Glutamatergic neuron (in vitro differentiated cells): Measurements from ENCODE around the gene LBH. TPM values are rescaled to one million over a fixed set of nuclear protein-coding genes. Genes with fewer than 3 reads are reported as not detected.

ENCODE experiments used
- DNase-seq: peaks from one replicate; pipeline ENCODE4 v3.0.0; 2022
- H3K27ac Mint-ChIP-seq: one replicate; pipeline ENCODE4 v1.8.0; 2020; ENCODE audit warnings: mild to moderate bottlenecking, mixed read lengths, inconsistent platforms; ENCODE audit not compliant: unreplicated experiment
- H3K27me3 Mint-ChIP-seq: one replicate; pipeline ENCODE4 v1.8.0; 2020; ENCODE audit warnings: mild to moderate bottlenecking, moderate library complexity, mixed read lengths, inconsistent platforms; ENCODE audit not compliant: unreplicated experiment
- H3K36me3 Mint-ChIP-seq: one replicate; pipeline ENCODE4 v1.8.0; 2020; ENCODE audit warnings: mild to moderate bottlenecking, mixed read lengths, inconsistent platforms; ENCODE audit not compliant: unreplicated experiment
- H3K4me1 Mint-ChIP-seq: one replicate; pipeline ENCODE4 v1.8.0; 2020; ENCODE audit warnings: mild to moderate bottlenecking, low read depth, mixed read lengths, inconsistent platforms; ENCODE audit not compliant: unreplicated experiment
- H3K4me3 Mint-ChIP-seq: one replicate; pipeline ENCODE4 v1.8.0; 2020; ENCODE audit warnings: mild to moderate bottlenecking, mixed read lengths, inconsistent platforms; ENCODE audit not compliant: unreplicated experiment
- H3K9me3 Mint-ChIP-seq: one replicate; pipeline ENCODE4 v1.8.0; 2020; ENCODE audit warnings: mild to moderate bottlenecking, moderate library complexity, mixed read lengths, inconsistent platforms; ENCODE audit not compliant: unreplicated experiment
- total RNA-seq: library from RNA; stranded (reverse); fragmentation: NEBNext Ultra II Directional; extraction: Animal tissue kit (Norgen Biotek cat#: 25700); gene quantifications from one replicate; pipeline ENCODE4 v1.2.1, GENCODE V29; 2021; ENCODE audit not compliant: unreplicated experiment
- TF ChIP-seq, protein P1 (sequence below): fragments of 200-600 bp; sonication (generic); IDR thresholded peaks from one replicate; pipeline ENCODE4 v1.5.0; 2021; ENCODE audit not compliant: partially characterized antibody, unreplicated experiment

The LBH gene
- total RNA-seq, 1 donor from 2014 or later: 112 TPM

DNA sequence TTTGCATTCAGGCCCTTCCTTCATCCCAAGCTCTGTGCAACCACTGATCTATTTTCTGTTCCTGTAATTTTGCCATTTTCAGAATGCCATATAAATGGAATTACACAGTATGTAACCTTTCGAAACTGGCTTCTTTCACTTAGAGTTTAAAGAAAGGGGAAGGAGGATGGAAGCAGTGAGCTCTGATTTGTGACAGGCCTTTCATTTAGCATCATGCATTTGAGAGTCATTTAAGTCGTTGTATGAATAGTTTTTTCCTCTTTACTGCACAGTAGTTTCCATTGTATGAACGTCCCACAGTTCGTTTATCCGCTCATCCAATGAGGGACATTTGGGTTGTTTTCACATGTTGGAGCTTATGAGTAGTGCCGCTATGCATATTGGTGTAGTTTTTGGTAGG lies 67.0 kb downstream of the LBH start:
- Mint-ChIP-seq H3K4me3 (no peak overlapping the region), H3K9me3 (peaks cover 5% of the 10 kb centered on the region), H3K4me1 (peaks cover 2% of the 10 kb centered on the region), H3K27me3 (peaks cover 2% of the 10 kb centered on the region), H3K36me3 (no peaks in the 10 kb centered on the region), H3K27ac (no peak overlapping the region)
- DNase-seq: no peak
- TF ChIP-seq, protein P1, sequence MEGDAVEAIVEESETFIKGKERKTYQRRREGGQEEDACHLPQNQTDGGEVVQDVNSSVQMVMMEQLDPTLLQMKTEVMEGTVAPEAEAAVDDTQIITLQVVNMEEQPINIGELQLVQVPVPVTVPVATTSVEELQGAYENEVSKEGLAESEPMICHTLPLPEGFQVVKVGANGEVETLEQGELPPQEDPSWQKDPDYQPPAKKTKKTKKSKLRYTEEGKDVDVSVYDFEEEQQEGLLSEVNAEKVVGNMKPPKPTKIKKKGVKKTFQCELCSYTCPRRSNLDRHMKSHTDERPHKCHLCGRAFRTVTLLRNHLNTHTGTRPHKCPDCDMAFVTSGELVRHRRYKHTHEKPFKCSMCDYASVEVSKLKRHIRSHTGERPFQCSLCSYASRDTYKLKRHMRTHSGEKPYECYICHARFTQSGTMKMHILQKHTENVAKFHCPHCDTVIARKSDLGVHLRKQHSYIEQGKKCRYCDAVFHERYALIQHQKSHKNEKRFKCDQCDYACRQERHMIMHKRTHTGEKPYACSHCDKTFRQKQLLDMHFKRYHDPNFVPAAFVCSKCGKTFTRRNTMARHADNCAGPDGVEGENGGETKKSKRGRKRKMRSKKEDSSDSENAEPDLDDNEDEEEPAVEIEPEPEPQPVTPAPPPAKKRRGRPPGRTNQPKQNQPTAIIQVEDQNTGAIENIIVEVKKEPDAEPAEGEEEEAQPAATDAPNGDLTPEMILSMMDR: no peak

DNA sequence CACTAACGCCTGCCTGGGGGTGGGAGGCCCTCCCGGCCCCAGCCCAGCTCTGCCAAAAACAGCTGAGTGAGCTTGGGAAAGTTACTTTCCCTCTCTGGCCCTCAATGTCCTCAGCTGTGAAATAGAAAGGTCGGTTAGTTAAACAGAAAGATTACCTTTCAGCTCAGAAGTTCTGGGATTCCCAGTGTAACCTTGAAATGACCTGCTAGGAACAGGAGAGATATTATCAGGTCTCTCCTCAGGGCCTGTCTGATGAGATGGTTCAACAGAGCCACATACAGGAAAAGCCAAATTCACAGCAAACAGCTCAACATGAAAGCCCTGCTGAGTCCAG lies 68.8 kb downstream of the LBH start:
- Mint-ChIP-seq H3K9me3 (peaks cover 5% of the 10 kb centered on the region), H3K27me3 (peaks cover 4% of the 10 kb centered on the region), H3K27ac (no peak overlapping the region), H3K4me1 (peaks cover 2% of the 10 kb centered on the region), H3K4me3 (no peak overlapping the region), H3K36me3 (no peaks in the 10 kb centered on the region)
- TF ChIP-seq, protein P1: no peak
- no peak for DNase-seq

DNA sequence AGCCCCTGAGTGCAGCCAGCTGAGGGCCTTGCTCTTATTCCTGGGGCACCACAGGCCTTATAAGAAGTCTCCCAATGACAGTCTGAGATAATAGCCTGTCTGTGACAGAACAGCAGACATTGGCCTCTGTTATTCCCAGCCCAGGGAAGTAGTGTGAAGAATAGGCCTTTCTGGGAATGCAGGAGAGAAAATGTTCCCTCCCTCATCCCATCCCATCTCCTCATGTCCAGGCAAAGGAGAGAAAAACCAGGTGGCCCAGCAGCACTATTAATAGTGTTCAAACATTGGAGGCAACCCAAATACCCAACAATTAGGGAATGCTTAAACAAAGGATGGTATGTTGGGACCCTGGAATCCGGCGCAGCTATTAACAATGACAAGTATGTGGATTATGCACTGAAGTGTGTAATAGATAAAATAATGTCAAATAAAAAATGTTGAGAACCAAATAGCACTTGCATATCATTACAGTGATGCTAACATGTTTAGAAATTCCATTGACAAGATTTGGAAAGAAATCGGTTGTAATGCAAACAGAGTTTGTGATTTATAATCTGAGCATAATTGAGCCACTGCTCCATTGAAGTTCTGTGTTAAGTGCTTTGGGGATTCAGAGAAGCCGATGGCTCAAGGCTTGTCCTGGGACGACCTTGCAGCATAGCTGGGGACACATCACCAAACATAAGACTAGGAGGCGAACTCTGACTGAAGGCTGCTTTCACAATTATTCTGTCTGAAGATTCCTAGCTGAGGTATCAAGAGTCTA lies 69.3 kb downstream of the LBH start:
- TF ChIP-seq, protein P1: no peak
- Mint-ChIP-seq H3K27ac (no peak overlapping the region), H3K27me3 (peaks cover 4% of the 10 kb centered on the region), H3K4me3 (no peak overlapping the region), H3K9me3 (peaks cover 5% of the 10 kb centered on the region), H3K36me3 (no peaks in the 10 kb centered on the region), H3K4me1 (peaks cover 2% of the 10 kb centered on the region)
- no peak for DNase-seq

DNA sequence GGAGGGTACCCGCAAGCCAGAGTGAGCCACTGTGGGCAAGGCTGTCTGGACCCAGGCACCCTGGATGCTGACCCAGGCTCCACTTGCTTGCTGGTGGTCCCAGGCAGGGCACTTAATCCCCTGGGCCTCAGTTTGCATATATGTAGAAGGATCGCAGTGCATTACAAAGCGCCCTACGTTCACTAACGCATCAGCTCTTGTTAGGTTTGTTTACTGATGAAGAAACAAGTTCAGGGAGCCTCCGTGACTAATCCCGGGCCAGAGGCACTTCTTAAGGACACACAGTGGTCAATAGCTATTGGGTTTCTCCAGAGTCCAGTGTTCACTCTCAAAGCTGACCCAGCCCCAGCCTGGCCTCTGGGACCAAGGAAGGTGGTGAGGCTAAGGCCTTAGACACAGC lies 70.2 kb downstream of the LBH start:
- Mint-ChIP-seq H3K27me3 (peaks cover 4% of the 10 kb centered on the region), H3K27ac (no peak overlapping the region), H3K4me1 (peaks cover 2% of the 10 kb centered on the region), H3K4me3 (no peak overlapping the region), H3K36me3 (no peaks in the 10 kb centered on the region), H3K9me3 (peaks cover 5% of the 10 kb centered on the region)
- TF ChIP-seq, protein P1: no peak
- no peak for DNase-seq

DNA sequence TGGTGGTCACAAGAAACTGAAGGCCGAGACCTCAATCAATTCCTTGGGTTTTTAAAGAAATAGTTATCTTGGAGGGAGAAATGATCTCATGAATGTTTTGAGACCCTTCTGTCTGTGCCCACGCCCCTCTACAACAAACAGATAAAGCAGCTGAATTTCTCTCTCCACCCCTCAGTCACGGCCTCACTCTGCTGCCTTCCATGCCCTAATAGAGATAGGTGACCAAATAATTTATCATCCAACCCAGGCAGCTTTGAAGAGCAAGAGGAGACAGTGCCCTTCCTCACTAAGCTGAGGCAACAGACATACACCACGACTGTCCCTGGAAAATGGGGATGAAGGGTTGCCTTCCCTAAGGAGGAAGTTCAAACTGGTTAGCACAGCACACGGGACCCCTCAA lies 71.2 kb downstream of the LBH start:
- Mint-ChIP-seq H3K36me3 (no peaks in the 10 kb centered on the region), H3K4me1 (peaks cover 2% of the 10 kb centered on the region)

More for the DNA sequence above, 71.2 kb downstream of the LBH start:
- no peak overlapping the region for H3K4me3 Mint-ChIP-seq
- TF ChIP-seq, protein P1: no peak
- no peak for DNase-seq
- H3K27me3 Mint-ChIP-seq: peaks cover 4% of the 10 kb centered on the region
- H3K27ac Mint-ChIP-seq: no peak overlapping the region
- peaks cover 5% of the 10 kb centered on the region for H3K9me3 Mint-ChIP-seq
